OCI-LY7 (cell line): Measurements from ENCODE around the gene EGFLAM. TPM values are rescaled to one million over a fixed set of nuclear protein-coding genes. Genes with fewer than 3 reads are reported as not detected.

Experiments used
- BruUV-seq: library from RNA; stranded (reverse); fragments of 400-500 nt; replicated peaks from 2 replicates; lab custom pipeline; 2021; lab: Mats Ljungman, UMichigan
- CTCF ChIA-PET: fragments of 300-600 bp; sonication (Branson Sonifier 250); formaldehyde crosslinking; loops from one replicate; lab custom pipeline; 2022; ENCODE audit warnings: antibody characterized with exemption; ENCODE audit not compliant: unreplicated experiment; lab: Charles Lee
- POLR2A ChIA-PET: fragments of 300-600 bp; sonication (Branson Sonifier 250); formaldehyde crosslinking; loops from one replicate; lab custom pipeline; 2022; ENCODE audit warnings: antibody characterized with exemption; lab: Charles Lee
- DNase-seq: peaks from one replicate; pipeline ENCODE4 v3.0.0-alpha.2; 2015; ENCODE audit warnings: low spot score
- H2AFZ ChIP-seq: fragments of 200-600 bp; sonication (generic), shearing (Covaris generic); 2 replicates; pipeline ENCODE4 v1.6.1; 2014; ENCODE audit warnings: mild to moderate bottlenecking, antibody characterized with exemption, low read length, moderate library complexity
- H3K27ac ChIP-seq: fragments of 200-600 bp; sonication (generic); 2 replicates; pipeline ENCODE4 v1.5.1; 2014; ENCODE audit warnings: mixed run types, low read depth, mild to moderate bottlenecking, moderate library complexity, low read length, inconsistent platforms; ENCODE audit not compliant: poor library complexity, severe bottlenecking
- H3K36me3 ChIP-seq: fragments of 200-600 bp; sonication (generic); 2 replicates; pipeline ENCODE4 v1.6.1; 2014; ENCODE audit warnings: mild to moderate bottlenecking, antibody characterized with exemption, low read length, moderate library complexity, mixed read lengths; ENCODE audit not compliant: insufficient read depth
- H3K4me1 ChIP-seq: fragments of 200-600 bp; sonication (generic); 2 replicates; pipeline ENCODE4 v1.5.1; 2014; ENCODE audit warnings: mild to moderate bottlenecking, low read length; ENCODE audit not compliant: insufficient read depth, poor library complexity, severe bottlenecking
- H3K4me2 ChIP-seq: fragments of 200-600 bp; sonication (generic); 2 replicates; pipeline ENCODE4 v1.6.1; 2014; ENCODE audit warnings: mild to moderate bottlenecking, low read length
- H3K4me3 ChIP-seq: fragments of 200-600 bp; sonication (generic); 2 replicates; pipeline ENCODE4 v1.5.1; 2014; ENCODE audit warnings: mild to moderate bottlenecking, low read depth, low read length; ENCODE audit not compliant: poor library complexity, severe bottlenecking
- H3K79me2 ChIP-seq: fragments of 200-600 bp; sonication (generic); 2 replicates; pipeline ENCODE4 v1.6.1; 2016; ENCODE audit warnings: low read depth, mild to moderate bottlenecking, low read length, moderate library complexity, mixed read lengths; ENCODE audit not compliant: insufficient read depth
- H3K9me2 ChIP-seq: fragments of 200-600 bp; sonication (generic); 2 replicates; pipeline ENCODE4 v1.6.1; 2016; ENCODE audit warnings: mild to moderate bottlenecking, low read length, mixed read lengths; ENCODE audit not compliant: insufficient read depth
- H3K9me3 ChIP-seq: fragments of 200-600 bp; sonication (generic); 2 replicates; pipeline ENCODE4 v1.6.1; 2014; ENCODE audit warnings: mild to moderate bottlenecking, mixed run types, low read length, mixed read lengths
- H4K20me1 ChIP-seq: fragments of 200-600 bp; sonication (generic); 2 replicates; pipeline ENCODE4 v1.6.1; 2014; ENCODE audit warnings: mild to moderate bottlenecking, antibody characterized with exemption, low read length, moderate library complexity, mixed read lengths; ENCODE audit not compliant: insufficient read depth
- EZH2phosphoT487 ChIP-seq: fragments of 200-600 bp; sonication (generic); IDR thresholded peaks from 2 replicates; pipeline ENCODE4 v1.6.1; 2018; ENCODE audit warnings: low read depth, borderline replicate concordance, mild to moderate bottlenecking, mixed run types, antibody characterized with exemption, low read length, moderate library complexity, mixed read lengths
- intact Hi-C: fragments of 100-400 bp; cut with micrococcal nuclease; formaldehyde crosslinking; loops from one replicate; pipeline ENCODE4 v1.10.0; 2022; ENCODE audit not compliant: unreplicated experiment
- total RNA-seq, 2 experiments: library from RNA; depleted of rRNA in 1 of 2; stranded (reverse); fragments of >200 nt in 1 of 2; shearing (Covaris generic) in 1 of 2; gene quantifications; 2 replicates each; pipeline ENCODE4 v1.2.3, GENCODE V29; 2014 to 2022
- TF ChIP-seq, protein P1 (sequence below): fragments of 200-600 bp; sonication (generic); conservative IDR thresholded peaks from 2 replicates; pipeline ENCODE4 v1.5.1; 2014; ENCODE audit warnings: mild to moderate bottlenecking, antibody characterized with exemption, low read length, moderate library complexity, mixed read lengths

The EGFLAM gene
- total RNA-seq, 2 experiments from 2014 or later: not detected

DNA sequence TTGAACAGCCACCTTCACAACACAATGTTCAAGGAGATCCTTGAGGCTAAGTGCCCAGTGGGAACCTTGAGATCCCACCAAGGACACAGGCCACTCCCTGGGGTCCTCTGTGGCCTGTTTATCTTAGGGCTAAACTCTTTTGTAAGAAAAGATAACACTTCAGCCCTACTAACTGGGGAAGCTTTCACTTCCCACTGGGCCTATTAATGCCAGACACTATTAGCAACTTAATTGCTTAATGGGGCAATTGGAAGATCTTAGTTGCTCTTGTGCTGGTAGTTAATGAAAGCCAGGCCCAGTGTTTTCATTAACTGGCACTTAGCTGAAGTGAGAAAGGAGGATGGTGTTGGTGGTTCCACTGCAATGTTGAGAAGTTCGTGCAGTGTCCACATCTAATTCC is 117.1 kb downstream of the EGFLAM start:
- TF ChIP-seq, protein P1, sequence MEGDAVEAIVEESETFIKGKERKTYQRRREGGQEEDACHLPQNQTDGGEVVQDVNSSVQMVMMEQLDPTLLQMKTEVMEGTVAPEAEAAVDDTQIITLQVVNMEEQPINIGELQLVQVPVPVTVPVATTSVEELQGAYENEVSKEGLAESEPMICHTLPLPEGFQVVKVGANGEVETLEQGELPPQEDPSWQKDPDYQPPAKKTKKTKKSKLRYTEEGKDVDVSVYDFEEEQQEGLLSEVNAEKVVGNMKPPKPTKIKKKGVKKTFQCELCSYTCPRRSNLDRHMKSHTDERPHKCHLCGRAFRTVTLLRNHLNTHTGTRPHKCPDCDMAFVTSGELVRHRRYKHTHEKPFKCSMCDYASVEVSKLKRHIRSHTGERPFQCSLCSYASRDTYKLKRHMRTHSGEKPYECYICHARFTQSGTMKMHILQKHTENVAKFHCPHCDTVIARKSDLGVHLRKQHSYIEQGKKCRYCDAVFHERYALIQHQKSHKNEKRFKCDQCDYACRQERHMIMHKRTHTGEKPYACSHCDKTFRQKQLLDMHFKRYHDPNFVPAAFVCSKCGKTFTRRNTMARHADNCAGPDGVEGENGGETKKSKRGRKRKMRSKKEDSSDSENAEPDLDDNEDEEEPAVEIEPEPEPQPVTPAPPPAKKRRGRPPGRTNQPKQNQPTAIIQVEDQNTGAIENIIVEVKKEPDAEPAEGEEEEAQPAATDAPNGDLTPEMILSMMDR: no peak
- no peak for TF ChIP-seq EZH2phosphoT487
- Histone ChIP-seq H3K4me2 (no peak overlapping the region), H3K79me2 (no peaks in the 10 kb centered on the region), H3K27ac (no peak overlapping the region), H3K36me3 (no peaks in the 10 kb centered on the region), H4K20me1 (no peaks in the 10 kb centered on the region), H3K9me3 (no peaks in the 10 kb centered on the region), H3K9me2 (no peaks in the 10 kb centered on the region), H3K4me1 (no peaks in the 10 kb centered on the region), H2AFZ (no peak overlapping the region), H3K4me3 (no peak overlapping the region)
- CTCF ChIA-PET: no interaction called here
- DNase-seq: no peak
- POLR2A ChIA-PET: interaction anchor here (0.7 kb wide), 1 partner anchor 435 kb away, joined by 3 read pairs; no protein-coding TSS in a partner anchor
- no TSS peak for BruUV-seq
- intact Hi-C loops: no loop called here

DNA sequence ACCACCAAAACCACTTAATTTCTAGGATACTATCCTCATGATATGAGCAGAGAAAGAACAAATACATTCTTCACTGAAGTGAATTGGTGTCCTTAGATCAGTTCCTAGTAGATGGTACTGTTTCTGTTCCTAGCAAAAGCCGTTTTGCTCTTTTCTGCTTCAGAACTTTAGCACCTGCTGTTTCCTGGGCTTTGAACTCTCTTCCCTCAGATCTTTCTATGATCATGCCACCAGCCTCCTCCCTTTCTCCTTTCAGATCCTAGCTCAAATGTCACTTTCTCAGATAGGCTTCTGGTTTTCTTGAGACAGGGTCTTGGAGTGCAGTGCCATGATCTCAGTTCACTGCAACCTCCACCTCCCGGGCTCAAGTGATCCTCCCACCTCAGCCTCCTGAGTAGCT is 118.0 kb downstream of the EGFLAM start:
- H2AFZ ChIP-seq: no peak overlapping the region
- BruUV-seq: no TSS peak
- TF ChIP-seq EZH2phosphoT487: no peak
- TF ChIP-seq, protein P1: no peak
- no peak overlapping the region for H3K4me3 ChIP-seq
- H3K27ac ChIP-seq: no peak overlapping the region
- no peaks in the 10 kb centered on the region for H3K9me2 ChIP-seq
- no peaks in the 10 kb centered on the region for H3K9me3 ChIP-seq
- CTCF ChIA-PET: no interaction called here
- H3K4me1 ChIP-seq: no peaks in the 10 kb centered on the region
- intact Hi-C loops: no loop called here
- no peaks in the 10 kb centered on the region for H4K20me1 ChIP-seq
- DNase-seq: no peak
- no peaks in the 10 kb centered on the region for H3K36me3 ChIP-seq
- POLR2A ChIA-PET: no interaction called here
- no peak overlapping the region for H3K4me2 ChIP-seq
- no peaks in the 10 kb centered on the region for H3K79me2 ChIP-seq

DNA sequence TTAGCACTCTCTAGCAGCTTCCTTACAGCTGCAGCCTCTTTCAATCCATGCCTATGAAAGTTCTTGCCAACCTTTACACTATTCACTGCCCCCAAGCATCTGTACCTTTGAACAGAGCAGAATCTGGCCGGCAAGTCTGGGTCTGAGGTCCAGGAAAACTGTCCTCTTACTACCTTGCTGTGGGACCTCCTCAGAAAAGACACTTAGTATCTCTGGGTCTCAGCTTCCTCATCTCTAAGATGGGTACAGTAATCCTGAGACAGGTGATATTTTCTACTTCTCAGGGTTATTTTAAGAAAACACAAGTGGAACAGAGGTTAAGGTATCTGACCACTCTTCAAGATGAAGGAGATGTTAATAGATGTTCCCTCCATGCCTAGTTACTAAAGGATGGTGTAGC is 120.2 kb downstream of the EGFLAM start:
- no peak for TF ChIP-seq EZH2phosphoT487
- TF ChIP-seq, protein P1: no peak
- BruUV-seq: no TSS peak
- H3K4me2 ChIP-seq: no peak overlapping the region
- no peak overlapping the region for H3K27ac ChIP-seq
- DNase-seq: no peak
- H3K4me3 ChIP-seq: no peak overlapping the region
- intact Hi-C loops: no loop called here
- H3K9me3 ChIP-seq: no peaks in the 10 kb centered on the region
- ChIA-PET CTCF (no interaction called here), POLR2A (no interaction called here)
- no peaks in the 10 kb centered on the region for H3K9me2 ChIP-seq
- no peaks in the 10 kb centered on the region for H3K36me3 ChIP-seq
- no peaks in the 10 kb centered on the region for H3K79me2 ChIP-seq
- no peaks in the 10 kb centered on the region for H4K20me1 ChIP-seq
- no peaks in the 10 kb centered on the region for H3K4me1 ChIP-seq
- H2AFZ ChIP-seq: no peak overlapping the region
